Hematopoietic multipotent progenitor cell treated with erythropoietin and hydrocortisone succinate and interleukin-3 and kit ligand, for 6 days (in vitro differentiated cells): ENCODE data around the gene APLF.

ENCODE experiments used
- DNase-seq: peaks from one replicate; pipeline ENCODE4 v3.0.0-alpha.2; 2015

The APLF gene, protein sequence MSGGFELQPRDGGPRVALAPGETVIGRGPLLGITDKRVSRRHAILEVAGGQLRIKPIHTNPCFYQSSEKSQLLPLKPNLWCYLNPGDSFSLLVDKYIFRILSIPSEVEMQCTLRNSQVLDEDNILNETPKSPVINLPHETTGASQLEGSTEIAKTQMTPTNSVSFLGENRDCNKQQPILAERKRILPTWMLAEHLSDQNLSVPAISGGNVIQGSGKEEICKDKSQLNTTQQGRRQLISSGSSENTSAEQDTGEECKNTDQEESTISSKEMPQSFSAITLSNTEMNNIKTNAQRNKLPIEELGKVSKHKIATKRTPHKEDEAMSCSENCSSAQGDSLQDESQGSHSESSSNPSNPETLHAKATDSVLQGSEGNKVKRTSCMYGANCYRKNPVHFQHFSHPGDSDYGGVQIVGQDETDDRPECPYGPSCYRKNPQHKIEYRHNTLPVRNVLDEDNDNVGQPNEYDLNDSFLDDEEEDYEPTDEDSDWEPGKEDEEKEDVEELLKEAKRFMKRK

DNA sequence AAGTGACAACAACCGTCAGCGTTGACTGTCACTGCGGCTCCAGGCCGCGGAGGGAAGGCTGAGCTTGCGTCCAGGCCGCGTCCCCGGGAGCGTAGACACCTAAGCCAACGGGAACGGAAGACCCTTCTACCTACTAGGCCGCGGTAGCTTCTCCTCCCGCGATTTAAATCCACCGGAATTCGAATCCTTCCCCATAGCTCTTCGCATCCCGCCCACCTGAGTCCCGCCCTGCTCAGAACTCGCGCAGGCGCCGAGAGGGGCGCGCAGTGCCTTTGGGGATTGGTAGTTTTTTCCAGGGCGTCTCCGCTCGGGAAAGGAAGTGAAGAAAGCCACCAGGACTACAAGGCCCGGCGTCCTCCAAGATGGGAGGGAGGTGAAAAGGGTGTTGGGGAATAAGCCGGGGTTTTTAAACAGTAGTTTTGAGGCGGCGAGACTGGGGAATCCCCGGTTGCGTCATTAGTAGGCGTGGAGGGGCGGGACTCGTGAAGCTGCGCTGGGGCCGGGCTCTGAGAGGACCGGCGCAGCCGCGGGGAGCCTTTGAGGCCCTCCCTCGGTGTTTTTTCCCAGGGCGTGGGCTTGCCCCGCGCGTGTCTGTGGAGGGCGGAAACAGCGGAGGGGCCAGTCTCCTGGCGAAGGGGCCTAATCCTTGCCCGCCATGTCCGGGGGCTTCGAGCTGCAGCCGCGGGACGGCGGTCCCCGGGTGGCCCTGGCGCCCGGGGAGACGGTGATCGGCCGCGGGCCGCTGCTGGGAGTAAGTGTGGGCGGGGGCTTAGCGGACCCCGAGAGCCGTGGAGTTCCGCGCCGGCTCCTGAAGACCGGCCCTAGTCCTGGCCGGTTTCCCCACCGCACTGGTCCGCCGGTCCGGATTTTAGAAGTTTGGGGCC is at the start of gene APLF, which contains the start of gene FBXO48:
TSS of gene APLF (plus strand) at position 509 of the 884 bp plus-strand sequence. CDS start at position 656, 147 bp downstream.
TSS of gene FBXO48 (minus strand) at position 218 of the 884 bp plus-strand sequence. CDS start 2,149 bp downstream, outside the sequence.
- DNase-seq: peak; percentile 100

DNA sequence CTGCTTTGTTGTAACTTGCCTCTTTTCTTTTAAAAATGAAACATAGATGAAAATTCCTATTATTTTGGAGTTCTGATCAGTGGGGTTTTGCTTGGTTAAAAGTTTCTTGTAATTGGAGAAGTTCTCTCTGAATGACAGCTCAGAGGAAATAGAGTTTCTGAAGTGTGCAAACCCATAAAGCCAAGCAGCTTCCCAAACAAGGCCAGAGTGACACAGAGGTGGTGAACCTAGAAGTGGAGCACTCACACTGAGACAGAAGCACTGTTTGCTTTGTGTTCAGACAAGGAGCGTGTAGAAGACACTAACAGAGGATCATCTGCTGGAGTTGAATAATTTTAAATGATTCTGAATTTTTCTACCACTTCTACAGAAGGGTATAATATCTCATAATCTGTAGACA is 49.5 kb upstream of the APLF start:
- no peak for DNase-seq

DNA sequence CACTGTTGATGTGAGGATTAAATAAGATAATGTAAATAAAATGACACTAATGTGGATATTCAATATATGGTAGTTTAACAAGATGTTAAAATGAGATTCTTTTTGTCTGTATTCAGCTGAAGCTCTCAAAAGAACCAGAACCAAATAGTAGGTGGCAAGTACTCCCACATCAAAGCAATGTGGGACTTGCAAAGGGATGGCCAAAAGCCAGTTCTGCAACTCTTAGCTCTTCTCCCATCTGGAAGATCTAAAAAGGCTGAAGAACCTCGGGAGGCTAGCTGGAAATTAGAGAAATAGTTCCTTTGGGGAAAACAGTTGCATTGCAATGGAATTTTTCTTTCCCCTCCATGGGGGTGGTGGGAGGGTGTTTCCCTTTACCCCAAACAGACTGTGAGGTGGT is 49.0 kb upstream of the APLF start:
- no peak for DNase-seq

DNA sequence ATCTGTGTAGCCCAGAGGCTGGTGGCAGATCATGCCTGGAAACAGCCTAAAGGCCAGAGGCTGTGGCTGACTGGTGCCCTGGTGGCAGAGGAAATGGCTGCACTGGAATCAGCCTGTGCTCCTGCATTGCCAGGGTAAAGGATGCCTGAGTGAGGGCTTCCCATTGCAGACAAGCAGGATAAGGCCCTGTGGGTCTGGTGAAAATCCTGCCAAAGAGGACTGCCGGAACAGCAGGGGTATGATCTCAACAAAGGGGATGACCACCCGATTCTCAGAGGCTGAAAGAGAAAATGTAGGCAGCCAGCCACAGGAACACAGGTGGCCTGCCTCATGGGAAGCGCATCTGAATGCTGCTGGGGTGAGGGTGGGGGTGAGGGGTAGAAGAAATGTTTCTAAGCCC is 48.5 kb upstream of the APLF start:
- no peak for DNase-seq

DNA sequence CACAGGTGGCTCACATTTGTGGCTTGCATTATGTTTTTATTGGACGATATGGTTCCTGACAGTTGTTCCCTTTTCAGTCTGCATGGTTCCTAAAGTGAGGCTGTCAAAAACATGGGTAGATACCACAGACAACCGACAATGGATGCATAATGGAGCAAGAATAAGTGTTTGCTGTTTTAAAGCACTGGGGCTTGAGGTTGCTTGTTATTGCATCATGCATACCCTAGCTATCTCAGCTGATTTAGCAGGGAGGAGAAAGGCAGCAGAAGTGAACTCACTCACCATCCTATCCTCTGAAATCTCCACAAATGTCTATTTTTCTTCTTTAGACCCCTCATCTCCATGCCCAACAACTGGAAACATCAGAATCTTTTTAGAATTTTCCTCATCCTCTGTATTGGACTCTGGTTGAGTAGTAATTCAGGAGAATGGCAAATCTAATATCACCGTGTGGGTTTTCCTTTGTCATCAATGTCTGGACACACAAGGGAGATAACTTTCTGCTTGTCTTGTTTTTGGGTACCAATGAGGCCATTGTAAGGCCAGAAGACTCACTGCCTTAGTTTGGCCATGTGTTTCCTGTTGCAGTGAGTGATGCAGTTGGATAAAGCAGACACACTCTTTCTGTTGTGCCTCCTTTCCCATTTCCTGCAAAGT is 47.0 kb upstream of the APLF start:
- peak; percentile 50 for DNase-seq

DNA sequence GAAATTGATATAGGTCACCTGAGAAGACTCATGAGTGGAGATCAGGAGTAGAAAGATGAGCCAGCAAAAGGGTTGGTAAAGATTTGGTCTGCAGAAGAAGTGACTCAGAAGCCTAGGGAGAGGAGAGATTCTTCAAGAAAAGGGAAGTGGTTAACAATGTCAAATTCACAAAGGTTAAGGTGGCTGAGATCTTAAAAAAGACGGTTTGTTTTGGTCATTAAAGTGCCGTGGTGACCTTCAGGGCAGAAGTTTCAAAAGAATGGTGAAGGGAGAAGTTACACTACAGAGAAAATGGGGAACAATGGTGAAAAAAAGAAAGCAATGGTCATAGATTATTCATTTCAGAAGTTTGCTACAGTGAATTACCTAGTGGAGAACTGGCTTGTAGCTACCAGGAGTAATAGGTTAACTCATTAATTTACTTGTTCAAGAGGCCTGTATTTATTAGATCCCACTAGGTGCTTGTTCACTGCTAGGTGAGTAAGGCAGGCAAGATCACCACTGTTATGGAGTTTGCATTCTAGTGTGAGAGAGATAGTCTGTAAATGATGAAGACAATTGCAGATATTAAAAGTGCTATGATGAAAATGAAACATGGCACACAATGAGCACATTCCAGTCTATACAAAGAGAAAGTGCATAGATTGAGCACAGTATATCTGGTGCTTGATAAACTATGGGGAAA is 43.3 kb upstream of the APLF start:
- peak; percentile 81 for DNase-seq

DNA sequence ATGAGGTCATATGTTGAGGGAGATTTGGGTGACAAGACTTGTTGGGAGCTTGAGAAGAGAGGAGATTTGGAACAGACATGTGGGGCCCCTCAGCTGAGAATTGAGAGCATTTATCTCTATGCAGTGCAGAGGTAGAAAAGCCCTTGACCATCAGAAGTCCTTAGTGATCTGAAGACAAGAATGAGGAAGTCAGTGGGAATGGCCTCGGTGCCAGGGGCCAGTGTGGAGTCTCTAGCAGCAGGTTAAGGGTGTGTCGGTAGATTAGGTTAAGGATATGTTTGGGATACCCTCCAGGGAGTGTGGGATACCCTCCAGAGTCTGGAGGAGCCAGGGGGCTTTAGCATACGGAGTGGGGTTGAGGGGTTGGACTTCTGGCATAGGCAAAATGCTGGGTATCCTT is 41.9 kb upstream of the APLF start:
- DNase-seq: no peak

DNA sequence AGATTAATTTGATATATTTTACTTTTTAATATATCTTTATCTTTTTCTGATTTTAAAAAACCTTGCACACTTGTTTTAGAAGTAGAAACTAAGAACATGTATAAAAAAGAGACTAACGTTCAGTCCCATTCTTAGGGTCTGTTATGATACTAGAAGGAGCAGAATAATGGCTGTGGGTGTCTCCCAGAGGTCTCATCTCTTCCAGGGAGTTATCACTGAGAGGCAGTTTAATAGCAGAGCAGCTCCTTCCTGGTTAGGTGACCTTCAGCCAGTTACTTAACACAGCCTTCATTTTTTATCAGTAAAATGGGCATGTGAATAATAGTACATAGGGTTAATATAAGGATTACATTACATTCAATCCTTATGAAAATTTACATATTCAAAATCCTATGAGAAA is 40.9 kb upstream of the APLF start:
- no peak for DNase-seq

DNA sequence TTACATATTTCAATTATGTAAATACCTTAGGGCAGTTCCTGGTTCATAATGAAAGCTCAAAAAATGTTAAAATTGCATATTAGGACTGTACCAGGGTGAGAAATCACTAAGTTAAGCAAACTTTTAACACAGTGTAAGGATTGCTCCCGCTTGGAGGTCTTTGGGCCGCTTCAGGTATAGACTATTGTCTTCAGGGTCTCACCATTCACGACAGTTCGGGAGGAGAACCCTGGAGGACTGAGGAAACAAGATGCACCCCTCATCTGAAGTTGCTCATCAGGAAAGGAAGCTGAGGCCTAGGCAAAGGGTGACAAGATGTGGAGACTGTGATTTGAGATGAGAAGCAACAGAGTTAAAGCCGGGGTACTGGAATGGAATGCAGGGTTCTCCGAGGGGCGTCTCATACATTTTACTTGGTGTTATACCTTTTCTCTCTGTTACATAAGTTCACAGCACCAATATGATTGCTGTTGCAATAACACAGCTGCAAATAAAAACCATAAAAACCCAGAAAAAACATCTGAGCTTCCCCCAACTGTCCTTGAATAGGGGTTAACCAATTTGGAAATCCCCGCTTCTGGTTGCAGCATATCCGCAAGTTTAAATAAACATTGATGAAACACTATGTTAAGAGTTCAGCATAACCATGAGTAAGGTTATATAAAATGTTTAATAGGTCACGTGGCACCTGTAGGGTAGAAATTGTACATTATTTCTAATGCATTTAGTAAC is 40.4 kb upstream of the APLF start:
- peak; percentile 60 for DNase-seq

DNA sequence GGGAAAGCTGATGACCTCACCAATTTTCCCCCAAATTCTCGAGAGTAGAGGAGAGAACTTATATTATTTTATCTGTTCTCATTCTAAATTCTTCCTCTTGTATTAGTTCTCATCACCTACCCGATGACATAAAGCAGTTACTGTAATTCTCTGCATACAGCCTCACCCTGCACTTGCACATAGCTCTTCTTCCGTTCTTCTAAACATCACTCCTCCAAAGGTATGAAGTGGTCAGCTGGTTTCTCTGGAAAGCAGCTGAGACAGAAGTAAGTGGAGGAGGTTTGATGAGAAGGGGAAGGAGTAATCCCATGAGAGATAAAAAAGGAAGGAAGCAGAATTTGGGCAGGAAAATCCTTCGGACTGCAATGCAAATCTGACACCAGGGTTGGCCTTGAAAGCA is 39.3 kb upstream of the APLF start:
- DNase-seq: no peak

DNA sequence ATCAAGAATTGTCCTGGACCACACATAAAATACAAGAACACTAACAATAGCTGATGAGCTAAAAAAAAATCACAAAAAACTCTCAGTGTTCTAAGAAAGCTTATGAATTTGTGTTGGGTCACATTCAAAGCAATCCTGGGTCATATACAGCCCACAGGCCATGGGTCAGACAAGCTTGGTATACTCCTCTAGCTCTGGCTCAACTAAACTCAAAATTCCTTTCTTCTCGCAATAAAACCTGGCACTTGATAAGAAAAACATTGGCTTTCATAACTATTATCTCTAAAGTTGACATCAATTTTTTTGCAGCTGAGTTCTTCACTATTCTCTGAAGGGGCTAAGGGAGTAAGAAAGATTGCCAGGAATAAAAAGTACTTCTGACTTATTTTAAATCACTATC is 38.6 kb upstream of the APLF start:
- no peak for DNase-seq

DNA sequence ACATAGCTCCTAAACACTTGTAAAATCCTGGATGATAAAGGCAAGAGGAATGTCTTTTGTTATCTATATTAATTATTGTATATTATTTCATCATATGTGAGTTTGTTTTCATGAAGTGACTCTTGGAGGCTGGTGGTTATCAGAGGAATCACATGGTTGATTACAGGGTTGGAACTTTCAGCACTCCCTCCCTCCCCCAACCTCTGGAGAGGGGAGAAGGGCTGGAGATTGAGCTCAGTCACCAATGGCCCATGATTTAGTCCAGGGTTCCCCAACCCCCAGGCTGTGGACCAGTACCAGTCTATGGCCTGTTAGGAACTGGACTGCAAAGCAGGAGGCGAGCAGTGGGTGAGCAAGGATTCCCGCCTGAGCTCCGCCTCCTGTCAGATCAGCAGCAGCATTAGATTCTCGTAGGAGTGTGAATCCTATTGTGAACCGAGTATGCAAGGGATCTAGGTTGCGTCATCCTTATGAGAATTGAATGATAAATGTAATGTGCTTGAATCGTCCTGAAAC is 38.0 kb upstream of the APLF start:
- DNase-seq: peak; percentile 47

DNA sequence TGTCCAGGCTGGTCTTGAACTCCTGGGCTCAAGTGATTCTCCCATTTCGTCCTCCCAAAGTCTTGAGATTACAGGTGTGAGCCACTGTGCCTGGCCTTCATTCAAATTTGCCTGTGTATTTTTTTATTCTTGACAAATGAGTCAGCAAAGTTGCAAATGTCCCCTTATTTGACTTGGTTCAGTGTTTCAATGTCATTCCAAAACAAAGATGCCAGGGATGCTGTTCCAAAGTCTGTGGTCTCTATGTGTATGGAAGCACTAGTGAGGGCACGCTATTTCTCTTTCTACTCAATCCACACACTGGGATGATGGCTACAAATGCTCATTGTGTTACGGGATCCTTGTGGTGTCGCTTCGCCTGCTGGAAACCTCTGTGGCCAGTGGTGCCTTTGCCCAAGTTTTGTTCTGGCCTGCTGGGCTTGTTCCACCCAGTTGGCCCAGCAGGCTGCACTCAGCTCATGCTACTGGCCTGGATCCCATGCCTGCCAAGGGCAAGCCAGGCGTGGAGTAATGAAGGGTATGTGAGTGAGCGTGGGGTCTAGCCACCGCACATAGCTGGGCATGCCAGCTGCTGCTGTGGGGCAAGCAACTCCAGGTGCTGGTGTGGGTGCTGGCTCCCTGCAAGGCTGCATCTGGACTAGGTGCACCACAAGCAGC is 35.9 kb upstream of the APLF start:
- no peak for DNase-seq

DNA sequence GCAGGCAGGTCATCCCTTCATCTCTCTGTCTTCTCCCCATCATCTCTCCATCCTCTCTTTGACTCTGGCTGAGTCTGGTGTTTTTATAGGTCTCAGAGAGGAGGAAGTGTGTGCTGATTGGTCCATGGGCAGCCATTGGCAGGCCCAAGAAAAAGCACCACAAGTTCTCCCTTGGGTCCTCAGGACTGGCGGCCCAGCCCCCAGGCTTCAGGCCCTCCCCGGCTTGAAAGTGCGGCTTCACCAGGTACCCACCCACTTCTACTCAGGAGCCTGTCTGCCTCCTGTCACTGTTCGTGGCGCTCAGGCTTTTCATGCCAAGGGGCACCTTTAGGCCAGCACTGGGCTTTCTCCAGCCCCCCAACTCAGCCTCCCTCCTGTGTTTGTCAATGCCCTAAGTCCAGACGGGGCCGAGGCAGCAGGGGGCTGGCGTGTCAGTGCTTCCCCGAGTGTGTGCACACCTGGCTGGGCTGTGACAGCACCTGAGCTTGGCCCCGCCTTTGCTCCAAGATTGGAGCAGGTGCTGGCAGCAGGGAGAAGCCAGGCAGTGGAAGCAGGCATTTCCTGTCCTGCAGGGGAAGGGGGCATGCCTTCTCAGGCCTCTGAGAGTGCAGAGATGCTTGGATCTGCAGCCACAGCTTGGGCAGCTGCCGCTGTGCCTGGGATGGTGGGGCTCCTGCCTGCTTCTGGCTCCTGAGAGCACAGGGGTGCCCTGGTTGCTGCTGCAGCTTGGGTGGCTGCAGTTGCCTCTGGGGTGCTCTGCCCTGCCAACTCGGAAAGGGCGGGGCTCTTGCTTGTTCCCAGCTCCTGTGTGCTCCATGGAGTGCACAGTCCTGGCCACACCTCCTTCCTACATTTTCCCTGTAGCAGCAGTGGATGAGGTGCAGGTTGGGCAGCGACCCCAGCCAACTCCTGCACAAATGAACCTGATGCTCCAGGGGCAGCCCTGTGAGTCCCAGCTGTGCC is 34.4 kb upstream of the APLF start:
- no peak for DNase-seq

DNA sequence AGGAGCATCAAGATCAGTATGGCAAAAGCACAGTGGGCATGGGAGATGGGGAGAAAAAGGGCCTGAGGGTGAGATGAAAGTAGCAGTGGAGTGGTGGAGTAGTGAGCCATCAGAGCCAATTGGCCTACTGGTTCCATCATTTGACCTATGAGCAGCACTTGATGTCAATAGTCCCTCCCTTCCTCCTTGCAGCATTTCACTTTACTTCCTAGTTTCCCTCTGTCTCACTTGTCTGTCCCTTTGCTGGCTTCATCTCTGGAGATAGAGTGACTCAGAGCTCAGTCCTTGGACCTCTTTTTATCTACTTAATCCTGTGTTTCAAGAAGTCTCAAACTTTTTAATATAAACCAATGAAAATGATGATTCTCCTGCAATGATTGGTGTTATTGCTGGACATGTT is 32.4 kb upstream of the APLF start:
- DNase-seq: peak; percentile 32

DNA sequence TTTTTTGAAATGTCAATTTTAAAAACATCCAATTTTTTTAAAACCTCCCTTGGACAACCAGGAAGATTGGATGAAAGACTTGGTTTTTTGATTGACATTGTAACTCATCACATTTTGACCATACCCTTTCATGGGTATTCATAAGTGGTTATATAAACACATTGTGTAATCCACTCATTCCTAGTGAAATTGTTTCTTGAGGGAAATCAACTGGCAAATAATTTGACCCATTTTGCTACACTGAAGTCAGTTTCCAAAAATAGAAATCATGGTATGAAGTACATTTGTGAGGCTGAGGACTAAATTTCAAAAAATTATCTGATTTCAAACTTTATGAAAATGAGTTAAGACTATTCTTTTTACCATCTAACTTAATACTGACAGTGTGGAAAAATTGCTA is 31.8 kb upstream of the APLF start:
- no peak for DNase-seq

DNA sequence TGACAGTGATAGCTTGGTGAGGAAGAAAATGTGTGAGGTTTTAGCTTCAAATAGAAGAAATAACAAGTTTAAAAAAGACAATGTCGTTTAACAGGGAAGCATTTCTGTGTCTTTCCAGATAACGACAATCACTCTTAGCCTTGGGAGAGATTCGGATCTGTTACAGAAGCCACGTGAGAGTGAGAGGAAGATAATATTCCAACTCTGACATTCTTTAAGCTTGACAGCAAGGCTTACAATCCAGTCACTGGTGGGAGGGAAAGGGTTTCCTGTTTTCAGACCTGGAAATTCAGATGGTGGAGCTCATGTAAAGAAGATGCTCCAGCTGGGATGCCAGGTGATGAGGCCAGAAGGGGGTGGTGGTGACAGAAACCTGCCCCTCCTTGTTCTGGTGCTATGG is 31.1 kb upstream of the APLF start:
- no peak for DNase-seq

DNA sequence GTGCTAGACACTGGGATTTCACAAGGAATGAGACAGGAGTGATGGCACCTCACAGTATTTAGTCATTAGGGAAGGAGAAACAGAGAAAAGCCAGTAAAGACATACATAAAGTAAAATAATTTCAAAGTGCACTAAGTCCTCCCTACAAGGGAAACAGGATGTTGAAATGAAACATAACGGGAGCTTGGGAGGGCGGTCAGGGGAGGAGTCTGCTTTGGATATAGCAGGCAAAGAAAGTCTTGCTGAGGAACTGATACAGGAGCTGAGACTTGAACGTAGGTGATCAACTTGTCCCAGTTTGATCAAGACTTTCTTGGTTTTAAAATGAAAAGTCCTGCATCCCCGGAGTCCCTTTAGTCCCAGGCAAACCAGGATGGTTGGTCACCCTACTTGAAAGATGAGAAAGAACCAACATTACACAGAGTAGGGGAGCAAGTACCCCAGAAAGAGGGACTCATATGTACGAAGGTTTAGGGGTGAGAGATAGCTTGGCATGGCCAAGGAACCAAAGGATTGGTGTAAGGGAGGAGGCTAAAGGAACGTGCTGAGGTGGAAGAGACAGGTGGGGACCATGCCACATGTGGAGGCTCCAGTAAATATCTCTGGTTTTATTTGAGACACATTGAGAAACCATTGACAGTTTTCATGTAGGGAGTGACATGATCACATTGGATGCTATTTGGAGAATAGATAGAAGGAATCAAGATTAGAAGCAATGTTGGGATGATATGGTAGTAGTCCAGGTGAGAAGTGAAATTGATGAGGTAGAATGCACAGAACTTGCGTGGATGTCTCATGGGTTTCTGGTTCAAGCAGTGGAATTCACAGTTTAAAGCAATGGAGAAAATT is 28.7 kb upstream of the APLF start:
- no peak for DNase-seq
